Adrenal gland (tissue), 12 donors: ENCODE data around the gene OR9Q1. TPM values are rescaled to one million over a fixed set of nuclear protein-coding genes. Genes with fewer than 3 reads are reported as not detected.
"Not testable (repeated sequence)": the region's sequence is repeated elsewhere in the genome, so short reads cannot be mapped to it uniquely, and the experiment has no call there.

Experiments used
- DNase-seq, 7 donors: peaks; one replicate each; pipeline ENCODE4 v3.0.0-alpha.2; 2019 to 2020
- H3K27ac ChIP-seq, 5 donors: fragments of 200-600 bp; sonication (generic) in 4 of 5; 1 replicate in 3 of 5; 2 replicates in 2 of 5; pipeline versions ENCODE4 v1.5.1 to v1.8.0; 2016 to 2020; ENCODE audit warnings: mild to moderate bottlenecking in 1 of 5
- H3K27me3 ChIP-seq: fragments of 200-600 bp; 2 replicates; pipeline ENCODE4 v1.8.0; 2021
- H3K36me3 ChIP-seq, 2 donors: fragments of 200-600 bp; replicated peaks in 1 of 2; 1 replicate in 1 of 2; 2 replicates in 1 of 2; pipeline versions ENCODE4 v1.5.1 to v1.8.0; 2018 to 2022
- H3K4me1 ChIP-seq, 2 donors: fragments of 200-600 bp; replicated peaks in 1 of 2; 1 replicate in 1 of 2; 2 replicates in 1 of 2; pipeline versions ENCODE4 v1.5.1 to v1.8.0; 2018 to 2021
- H3K4me3 ChIP-seq, 4 donors: fragments of 200-600 bp; sonication (generic) in 3 of 4; one replicate each; pipeline ENCODE4 v1.5.1; 2016 to 2018
- H3K9me3 ChIP-seq, 3 donors: fragments of 200-600 bp; sonication (generic) in 1 of 3; replicated peaks in 1 of 3; 1 replicate in 2 of 3; 2 replicates in 1 of 3; pipeline versions ENCODE4 v1.5.1 to v1.8.0; 2016 to 2021
- CTCF ChIP-seq, 6 experiments: fragments of 450-650 bp in 4 of 6; fragments of 200-600 bp in 2 of 6; sonication (generic) in 1 of 6; IDR thresholded peaks; 1 replicate in 5 of 6; 2 replicates in 1 of 6; pipeline versions ENCODE4 v1.5.1 to v1.8.0; 2016 to 2021; ENCODE audit warnings: antibody characterized with exemption in 6 of 6, mild to moderate bottlenecking in 2 of 6, moderate library complexity in 1 of 6
- POLR2A ChIP-seq, 2 donors: fragments of 450-650 bp; IDR thresholded peaks; one replicate each; pipeline ENCODE4 v1.6.1; 2017; ENCODE audit warnings: antibody characterized with exemption in 2 of 2, mild to moderate bottlenecking in 2 of 2, moderate library complexity in 1 of 2
- WGBS, 4 donors: extraction: QIAGEN DNeasy Blood & Tissue Kit in 2 of 4; methylation state at CpG; one replicate each; pipeline versions ENCODE4 v1.1.5 to v1.1.7; 2013 to 2017; 5-methylcytosine and 5-hydroxymethylcytosine counted together
- intact Hi-C, 2 donors: fragments of 100-400 bp; cut with DNase I; formaldehyde crosslinking; loops; one replicate each; pipeline versions ENCODE4 v1.14.1 to v1.15.0; 2022 to 2023
- polyA plus RNA-seq, 3 donors: library from polyadenylated mRNA; stranded (reverse); fragments of 200-250 nt in 2 of 3; fragments of 350-450 nt in 1 of 3; fragmentation: Illumina TruSeq in 1 of 3; extraction: RNeasy Lipid Tissue Mini Kit (QIAGEN cat#74804) in 1 of 3; gene quantifications; one replicate each; pipeline ENCODE4 v1.2.3, GENCODE V29; 2013 to 2014
- total RNA-seq, 9 donors: library from RNA; depleted of rRNA in 4 of 9; stranded (reverse); fragments of >200 nt in 4 of 9; fragments of 120-200 nt in 1 of 9; fragmentation: NEBNext Ultra II Directional in 1 of 9; extraction: Animal tissue kit (Norgen Biotek cat#: 25700) in 1 of 9; gene quantifications; one replicate each; pipeline versions ENCODE4 v1.1.0 to v1.2.4, GENCODE V29; 2013 to 2023
- donor health status: healthy with polysubstance abuse.
- donor health status: Bipolar disorder and iron deficiency.
- donor health status: DM: yes; HTN: yes; CAD: no.
- donor health status: DM: no; HTN: no; CAD: no.
- donor health status: DM: no; HTN: no; CAD: no.
- donor health status: DM: yes; HTN: yes; CAD: no.

OR9Q1 gene
- total and polyA plus RNA-seq, 12 donors = not detected

- Histone ChIP-seq H3K27ac (no peak overlapping the region), H3K4me3 (no peak overlapping the region), H3K9me3 (no peaks in the 10 kb centered on the region), H3K4me1 (no peaks in the 10 kb centered on the region), H3K36me3 (no peaks in the 10 kb centered on the region), H3K27me3 (no peaks in the 10 kb centered on the region)
- 53 to 71% (median 59%) methylated on average over 4 of the region's 4 CpGs for WGBS, 4 donors
- no peak for DNase-seq
- no peak for TF ChIP-seq POLR2A (IDR thresholded peaks at IDR 0.05)
- TF ChIP-seq CTCF (IDR thresholded peaks at IDR 0.05) = no peak
- intact Hi-C loops = no loop called here
Measured at GRCh38 chr11:57982776-57983175, 40.9 kb upstream of the OR9Q1 start.

GRCh38 chr11:57983191-57983590 lies 40.5 kb upstream of the OR9Q1 start:
- intact Hi-C loops = no loop called here
- H3K36me3 ChIP-seq = no peaks in the 10 kb centered on the region
- no peaks in the 10 kb centered on the region for H3K9me3 ChIP-seq
- H3K27me3 ChIP-seq = no peaks in the 10 kb centered on the region
- WGBS, 4 donors = 59 to 74% (median 65%) methylated on average over 3 of the region's 3 CpGs
- TF ChIP-seq POLR2A (IDR thresholded peaks at IDR 0.05) (no peak), CTCF (IDR thresholded peaks at IDR 0.05) (no peak)
- no peak for DNase-seq
- H3K27ac ChIP-seq = no peak overlapping the region
- no peak overlapping the region for H3K4me3 ChIP-seq
- H3K4me1 ChIP-seq = no peaks in the 10 kb centered on the region

- DNase-seq, H3K27me3 ChIP-seq, H3K4me3 ChIP-seq, H3K36me3 ChIP-seq, H3K4me1 ChIP-seq, intact Hi-C loops, H3K9me3 ChIP-seq, H3K27ac ChIP-seq: not testable (repeated sequence)
- WGBS, 4 donors = 66 to 73% (median 71%) methylated on average over 13 of the region's 13 CpGs; no CpG with 5 or more reads in 1 of the 4 donors
Measured at GRCh38 chr11:57999523-57999922, 24.2 kb upstream of the OR9Q1 start.

- H3K4me3 ChIP-seq, H3K9me3 ChIP-seq, H3K27me3 ChIP-seq, DNase-seq, H3K36me3 ChIP-seq, H3K4me1 ChIP-seq, H3K27ac ChIP-seq, intact Hi-C loops: not testable (repeated sequence)
- WGBS, 4 donors = 88 to 94% (median 93%) methylated on average over 6 to 10 of the region's 10 CpGs
Measured at GRCh38 chr11:58000021-58000420, 23.7 kb upstream of the OR9Q1 start.

- 58 to 92% (median 61%) methylated on average over 4 to 5 of the region's 5 CpGs for WGBS, 4 donors
- no peak for TF ChIP-seq POLR2A (IDR thresholded peaks at IDR 0.05)
- TF ChIP-seq CTCF (IDR thresholded peaks at IDR 0.05) = no peak
- Histone ChIP-seq H3K4me1 (no peaks in the 10 kb centered on the region), H3K36me3 (no peaks in the 10 kb centered on the region), H3K4me3 (no peak overlapping the region), H3K27me3 (no peaks in the 10 kb centered on the region), H3K9me3 (no peaks in the 10 kb centered on the region), H3K27ac (no peak overlapping the region)
- intact Hi-C loops = no loop called here
- no peak for DNase-seq
Measured at GRCh38 chr11:58000699-58001098, 23.0 kb upstream of the OR9Q1 start.
